ENCODE results near the gene ATP6V1G3.

ATP6V1G3 gene

DNA sequence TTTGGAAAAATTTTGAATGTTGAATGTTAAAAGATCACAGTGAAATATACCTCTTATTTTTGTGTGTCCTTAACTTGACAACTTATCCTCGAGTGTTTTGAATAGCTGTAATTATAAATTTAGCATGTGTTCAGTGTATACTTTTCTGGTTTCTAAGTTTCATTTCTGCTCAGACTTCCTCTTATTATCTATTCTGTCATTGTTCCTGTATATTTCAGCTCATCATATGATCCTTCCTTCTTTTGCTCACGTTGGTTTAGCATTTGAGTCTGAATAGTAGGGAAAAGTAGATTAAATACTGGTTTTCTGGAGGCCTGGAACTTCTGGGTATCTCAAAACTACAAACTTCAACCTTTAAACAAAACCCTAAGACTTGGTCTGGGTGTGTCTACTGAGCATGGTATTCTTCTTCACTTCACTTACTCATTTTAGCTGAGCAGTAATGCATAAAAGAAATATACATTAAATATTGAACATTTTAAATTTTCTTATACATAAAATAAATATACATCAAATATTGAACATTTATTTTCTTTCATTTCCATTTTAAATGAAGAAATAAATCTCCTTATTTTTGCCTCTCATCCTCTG, 3.3 kb upstream of the ATP6V1G3 start:
- DNase-seq (ENCODE audit: low read depth in 3 of 3, low spot score in 1 of 3), result no peak

DNA sequence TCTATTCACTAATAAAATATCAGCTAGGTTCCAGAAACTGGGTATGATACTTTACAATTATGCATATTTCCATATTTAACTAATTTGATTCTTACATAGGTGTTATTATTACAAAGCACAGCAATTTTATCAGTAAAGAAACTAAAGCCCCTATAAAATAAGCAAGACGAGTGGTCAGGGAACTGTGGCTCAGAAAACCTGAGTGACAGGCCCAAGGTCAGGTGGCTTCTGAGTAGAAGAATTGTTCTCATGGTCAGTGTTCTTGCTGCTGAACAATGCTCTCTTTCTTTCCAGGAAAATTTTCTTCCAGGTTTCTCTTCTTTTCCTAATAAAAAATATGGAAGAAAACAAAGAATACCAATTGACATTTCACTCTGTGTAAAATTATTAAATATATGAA, 2.2 kb upstream of the ATP6V1G3 start:
- no peak for DNase-seq (ENCODE audit: low read depth in 3 of 3, low spot score in 1 of 3)

DNA sequence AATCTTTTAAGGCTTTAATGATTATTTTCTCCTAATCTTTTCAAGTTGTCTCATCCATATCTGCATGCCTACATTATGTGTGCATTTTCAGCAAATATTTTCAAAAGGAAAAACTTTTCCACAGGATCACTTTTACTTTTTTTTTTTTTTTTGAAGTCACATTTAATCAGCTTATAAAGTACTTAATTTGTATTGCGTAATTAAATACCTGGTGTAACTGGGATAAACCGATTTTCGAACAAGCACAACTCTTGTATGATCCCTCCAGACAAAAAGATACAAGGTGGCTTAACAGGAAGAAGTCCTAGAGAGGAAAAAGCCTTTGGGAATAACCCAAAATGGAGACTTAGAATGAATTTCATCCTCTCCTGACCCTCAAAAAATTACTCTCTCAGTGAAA, 1.3 kb upstream of the ATP6V1G3 start:
- DNase-seq (ENCODE audit: low read depth in 3 of 3, low spot score in 1 of 3), result no peak

DNA sequence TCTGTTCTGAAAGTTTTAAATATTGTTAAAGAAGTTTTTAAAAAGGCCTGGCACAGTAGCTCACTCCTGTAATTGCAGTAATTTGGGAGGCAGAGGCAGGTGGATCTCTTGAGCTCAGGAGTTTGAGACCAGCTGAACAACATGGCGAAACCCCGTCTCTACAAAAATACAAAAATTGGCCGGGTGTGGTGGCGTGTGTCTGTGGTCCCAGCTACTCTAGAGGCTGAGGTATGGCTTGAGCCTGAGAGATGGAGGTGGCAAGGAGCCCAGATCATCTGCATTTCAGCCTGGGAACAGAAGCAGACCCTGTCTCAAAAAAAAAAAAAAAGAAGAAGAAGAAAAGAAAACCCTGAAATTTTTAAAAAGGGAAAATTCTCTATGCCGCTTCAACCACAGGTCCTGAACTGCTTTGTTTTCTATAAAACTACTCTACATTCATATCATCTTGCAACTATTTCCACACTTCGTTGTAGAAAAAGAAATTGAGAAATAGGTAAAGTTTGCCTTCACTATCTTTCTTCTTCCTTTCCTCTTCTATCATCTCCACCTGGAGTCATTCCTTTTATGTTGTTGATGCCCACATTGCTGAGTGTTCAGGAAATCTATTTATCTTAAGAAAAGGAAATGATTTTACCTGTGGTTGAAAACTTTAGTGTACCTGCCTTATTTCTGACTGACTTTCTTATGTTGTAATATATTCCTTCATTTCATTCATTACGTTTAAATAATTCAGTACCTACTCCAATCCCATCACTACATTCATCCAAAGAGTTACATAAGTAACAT, 1.7 kb downstream of the ATP6V1G3 start:
- DNase-seq (ENCODE audit: low read depth in 3 of 3, low spot score in 1 of 3), result no peak

DNA sequence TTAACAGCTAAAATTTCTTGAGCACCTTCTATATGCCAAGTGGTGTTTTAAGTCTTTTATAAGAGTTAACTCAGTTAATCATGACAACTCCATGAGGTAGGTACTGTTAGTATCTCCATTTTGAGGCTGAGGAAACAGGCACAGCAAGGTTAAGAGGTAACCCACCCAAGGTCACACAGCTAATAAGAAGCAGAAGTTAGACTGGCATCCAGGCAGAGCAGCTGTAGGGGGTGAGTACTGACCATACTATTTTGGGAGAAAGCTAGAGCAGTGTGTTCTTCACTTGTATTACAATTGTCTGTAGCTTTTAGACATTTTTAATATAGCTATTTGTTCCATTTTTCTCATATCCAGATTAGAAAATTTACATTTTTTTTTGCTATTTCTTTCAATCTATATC, 4.8 kb downstream of the ATP6V1G3 start:
- no peak for DNase-seq (ENCODE audit: low read depth in 3 of 3, low spot score in 1 of 3)

DNA sequence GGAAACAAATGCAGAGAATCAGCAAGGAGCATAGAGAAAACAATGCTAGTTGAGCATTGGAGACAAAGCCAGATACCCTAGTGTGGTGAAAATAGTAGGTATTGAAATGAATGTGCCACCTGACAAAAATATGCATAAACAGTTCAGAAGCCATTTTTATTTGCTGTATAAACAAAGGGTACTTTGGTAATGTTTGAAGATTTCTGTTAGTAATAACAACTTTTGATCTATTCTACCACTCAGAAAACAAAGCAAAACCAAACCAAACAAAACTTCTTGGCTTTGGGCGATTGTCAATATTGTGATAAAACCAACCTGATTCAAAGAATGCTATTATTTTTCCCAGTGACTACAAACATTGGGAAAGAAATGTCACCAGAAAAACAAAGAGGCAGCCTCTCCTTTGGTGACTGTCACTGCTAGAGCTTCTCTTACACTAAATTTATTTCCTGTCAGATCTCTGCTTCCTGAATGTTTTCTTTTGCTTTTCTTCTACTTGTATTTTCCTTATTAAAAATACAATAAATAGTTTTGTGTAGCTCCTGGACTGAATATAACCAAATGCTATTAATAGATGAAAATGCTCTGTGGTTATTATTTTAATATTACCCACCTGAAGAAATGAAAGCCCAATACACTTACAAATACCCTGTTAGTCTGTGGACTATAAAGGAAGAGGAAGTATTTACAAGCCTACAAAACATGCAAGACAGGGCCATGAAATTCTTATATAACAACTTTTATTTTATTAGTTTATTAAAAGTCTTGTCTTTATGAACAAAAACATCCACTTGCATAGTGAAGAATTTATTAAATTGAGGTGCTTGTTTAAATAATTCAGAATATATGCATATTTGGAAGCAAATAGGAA, 5.7 kb downstream of the ATP6V1G3 start:
- DNase-seq (ENCODE audit: low read depth in 3 of 3, low spot score in 1 of 3), result no peak

DNA sequence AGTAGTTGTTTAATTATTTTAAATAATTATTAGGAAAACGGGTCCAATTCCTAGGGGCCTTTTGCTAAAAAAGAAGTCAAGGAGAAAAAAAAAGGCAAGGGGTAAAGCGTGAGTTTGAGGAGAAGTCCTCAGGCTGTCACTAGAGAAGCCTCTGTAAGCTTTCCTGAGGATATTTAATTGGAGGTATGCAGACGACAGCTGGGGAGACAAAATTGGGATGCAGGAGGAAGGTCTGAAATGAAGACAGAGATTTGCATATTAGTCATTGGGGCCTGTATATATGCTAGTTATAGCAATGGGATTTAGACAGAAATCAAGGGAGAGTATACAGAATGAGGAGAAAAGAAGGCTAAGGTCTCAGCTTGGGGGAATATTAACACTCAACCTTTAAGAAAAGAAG, 8.6 kb downstream of the ATP6V1G3 start:
- no peak for DNase-seq (ENCODE audit: low read depth in 3 of 3, low spot score in 1 of 3)

DNA sequence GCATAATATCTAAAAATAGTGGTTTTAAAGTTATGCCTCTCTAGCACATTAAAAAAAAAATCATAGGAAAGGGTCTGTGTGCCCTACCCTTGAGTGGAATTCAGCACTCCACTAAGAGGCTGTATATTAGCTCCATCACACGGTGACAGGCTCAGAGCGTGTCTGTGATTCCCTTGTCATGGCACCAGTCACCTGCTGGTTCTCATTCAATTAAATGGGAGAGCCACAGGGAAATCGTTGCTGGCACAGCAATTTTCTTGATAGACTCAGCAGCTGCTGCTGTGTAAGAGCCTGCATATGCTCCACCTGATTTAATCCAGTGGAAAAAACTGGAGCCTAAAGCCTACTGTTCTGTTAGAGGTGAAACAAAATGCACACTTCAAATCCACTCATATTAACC, 9.5 kb downstream of the ATP6V1G3 start:
- DNase-seq (ENCODE audit: low read depth in 3 of 3, low spot score in 1 of 3), result no peak

DNA sequence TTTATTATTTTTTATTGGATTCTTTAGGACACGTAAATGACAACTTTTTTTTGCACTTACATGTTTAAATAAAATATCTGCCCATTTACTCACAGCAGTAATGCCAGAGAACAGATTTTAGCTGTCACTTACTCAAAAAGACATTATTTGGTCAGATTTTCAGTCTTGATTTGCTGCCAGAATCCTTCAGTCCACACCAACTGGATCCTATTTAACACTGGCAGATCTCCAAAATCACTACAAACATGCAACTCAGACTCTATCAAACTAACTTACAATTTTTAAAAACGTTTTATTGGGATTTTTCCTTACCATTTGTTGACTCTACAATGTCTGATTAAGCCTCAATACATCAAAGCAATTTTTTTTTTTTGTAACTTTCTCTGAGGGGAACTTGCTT, 11.1 kb downstream of the ATP6V1G3 start:
- no peak for DNase-seq (ENCODE audit: low read depth in 3 of 3, low spot score in 1 of 3)

DNA sequence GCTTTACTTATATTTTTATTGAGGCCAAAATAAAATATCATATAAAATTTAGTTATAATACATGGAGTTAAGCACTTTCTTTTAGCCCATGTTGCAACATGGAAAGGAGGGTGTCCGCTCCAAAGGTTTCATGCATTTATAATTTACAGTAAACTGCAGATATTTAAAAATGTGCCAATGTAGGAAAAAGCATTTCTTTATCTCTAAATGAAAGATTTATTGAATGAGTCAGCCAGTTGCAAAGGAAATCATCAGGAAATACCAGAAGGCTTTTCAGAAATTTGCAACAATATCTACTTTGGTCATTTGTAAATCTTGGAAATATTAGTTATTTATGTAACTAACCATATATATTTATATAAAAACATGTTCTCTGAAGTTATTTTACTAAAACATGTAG, 12.1 kb downstream of the ATP6V1G3 start:
- DNase-seq (ENCODE audit: low read depth in 3 of 3, low spot score in 1 of 3), result no peak

DNA sequence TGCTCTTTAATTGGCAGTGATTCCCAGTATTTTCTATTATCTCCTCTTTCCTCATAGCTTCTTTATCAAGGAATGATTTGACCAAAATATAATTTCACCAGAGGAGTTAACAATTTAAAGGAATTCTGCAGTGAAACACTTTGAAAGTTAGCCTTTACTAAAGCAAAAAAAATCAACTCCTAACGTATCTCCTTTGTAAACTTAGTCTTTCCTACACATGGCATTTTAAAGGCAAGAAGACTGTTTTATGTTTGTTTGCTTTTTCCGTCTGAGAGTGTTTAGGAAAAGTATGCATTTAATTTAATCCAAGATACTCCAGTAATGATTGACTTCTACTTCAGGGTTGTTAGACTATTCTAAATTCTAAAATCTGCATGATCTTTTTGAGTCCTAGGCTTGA, 15.9 kb downstream of the ATP6V1G3 start:
- DNase-seq (ENCODE audit: low read depth in 3 of 3, low spot score in 1 of 3), result no peak

DNA sequence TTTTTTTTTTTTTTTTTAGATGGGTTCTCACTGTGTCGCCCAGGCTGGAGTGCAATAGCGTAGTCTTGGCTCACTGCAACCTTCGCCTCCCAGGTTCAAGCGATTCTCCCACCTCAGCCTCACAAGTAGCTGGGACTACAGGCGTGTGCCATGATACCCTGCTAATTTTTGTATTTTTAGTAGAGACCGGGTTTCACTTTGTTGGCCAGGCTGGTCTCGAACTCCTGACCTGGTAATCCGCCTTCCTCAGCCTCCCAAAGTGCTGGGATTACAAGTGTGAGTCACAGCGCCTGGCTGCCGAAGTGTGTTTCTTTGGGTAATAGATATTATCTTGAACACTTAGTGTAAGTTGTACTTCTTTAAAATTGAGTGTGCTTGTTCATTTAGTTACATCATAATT, 16.4 kb downstream of the ATP6V1G3 start:
- peak in 1 of 3 donors; percentile 13 for DNase-seq (ENCODE audit: low read depth in 3 of 3, low spot score in 1 of 3)

DNA sequence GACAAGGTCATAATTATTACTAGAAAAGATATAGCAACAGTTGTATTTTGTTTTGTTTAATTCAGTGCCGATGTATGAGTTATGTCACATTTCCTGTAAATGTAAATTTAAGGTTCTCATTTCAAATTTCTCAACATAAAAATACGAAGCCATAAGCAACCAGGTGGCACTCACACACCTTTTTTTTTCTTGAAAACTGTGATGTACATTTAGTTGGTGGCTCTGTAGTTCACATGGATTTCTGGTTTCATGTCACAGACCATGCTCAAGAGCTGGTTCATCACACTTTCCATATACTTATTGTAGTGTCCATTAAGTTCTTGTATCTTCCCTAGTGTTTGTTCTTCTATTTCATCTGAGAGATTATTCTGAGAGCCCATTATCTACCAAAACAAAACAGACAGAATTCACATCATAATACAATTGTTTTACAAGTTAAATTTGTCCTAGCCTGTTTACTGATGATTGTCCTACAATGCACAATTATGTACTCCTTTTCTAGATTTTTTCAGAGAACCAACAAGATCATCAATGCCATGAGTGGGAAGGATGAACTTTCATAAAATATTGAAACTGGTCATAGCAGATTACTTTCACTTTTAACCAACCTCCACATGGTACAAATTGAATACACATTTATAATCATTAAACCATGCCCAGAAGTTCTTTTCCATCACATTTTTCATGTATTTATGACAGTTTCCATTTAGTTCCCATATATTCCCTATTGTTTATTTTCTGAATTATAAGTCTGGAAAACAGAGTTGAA, 17.1 kb downstream of the ATP6V1G3 start:
- no peak for DNase-seq (ENCODE audit: low read depth in 3 of 3, low spot score in 1 of 3)

DNA sequence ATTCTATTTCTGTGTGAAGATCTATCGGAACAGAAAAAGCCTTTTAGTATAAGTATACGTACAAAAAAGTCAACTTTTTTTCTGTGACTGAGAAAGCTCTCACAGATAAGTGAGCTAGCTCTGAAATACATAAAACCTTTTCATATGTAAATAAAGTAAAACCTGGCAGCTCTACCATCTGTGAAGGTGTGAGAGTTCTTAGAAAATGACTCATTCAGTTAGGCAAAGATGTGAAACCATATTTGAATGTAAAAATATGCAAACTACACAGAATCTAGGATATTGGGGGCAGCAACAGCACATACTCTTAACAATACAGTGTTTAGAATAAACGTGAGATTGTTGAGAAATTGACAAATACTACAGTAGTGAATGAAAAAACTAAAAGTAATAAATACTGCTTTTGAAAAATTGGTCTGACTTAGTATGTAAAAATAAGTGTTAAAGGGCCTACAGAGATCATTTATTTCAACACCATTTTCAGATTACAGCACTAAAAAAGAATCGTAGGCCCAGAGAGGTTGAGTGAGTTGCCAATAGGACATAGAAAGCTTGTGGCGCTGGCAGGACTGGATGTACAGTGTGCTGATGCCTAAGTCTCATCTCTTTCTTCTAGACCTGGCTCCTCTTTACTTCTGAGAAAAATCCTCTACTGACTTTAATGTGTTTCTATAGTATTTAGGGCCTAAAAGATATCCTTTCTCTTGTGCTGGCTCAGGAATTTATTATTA, 19.8 kb downstream of the ATP6V1G3 start:
- DNase-seq (ENCODE audit: low read depth in 3 of 3, low spot score in 1 of 3), result no peak

DNA sequence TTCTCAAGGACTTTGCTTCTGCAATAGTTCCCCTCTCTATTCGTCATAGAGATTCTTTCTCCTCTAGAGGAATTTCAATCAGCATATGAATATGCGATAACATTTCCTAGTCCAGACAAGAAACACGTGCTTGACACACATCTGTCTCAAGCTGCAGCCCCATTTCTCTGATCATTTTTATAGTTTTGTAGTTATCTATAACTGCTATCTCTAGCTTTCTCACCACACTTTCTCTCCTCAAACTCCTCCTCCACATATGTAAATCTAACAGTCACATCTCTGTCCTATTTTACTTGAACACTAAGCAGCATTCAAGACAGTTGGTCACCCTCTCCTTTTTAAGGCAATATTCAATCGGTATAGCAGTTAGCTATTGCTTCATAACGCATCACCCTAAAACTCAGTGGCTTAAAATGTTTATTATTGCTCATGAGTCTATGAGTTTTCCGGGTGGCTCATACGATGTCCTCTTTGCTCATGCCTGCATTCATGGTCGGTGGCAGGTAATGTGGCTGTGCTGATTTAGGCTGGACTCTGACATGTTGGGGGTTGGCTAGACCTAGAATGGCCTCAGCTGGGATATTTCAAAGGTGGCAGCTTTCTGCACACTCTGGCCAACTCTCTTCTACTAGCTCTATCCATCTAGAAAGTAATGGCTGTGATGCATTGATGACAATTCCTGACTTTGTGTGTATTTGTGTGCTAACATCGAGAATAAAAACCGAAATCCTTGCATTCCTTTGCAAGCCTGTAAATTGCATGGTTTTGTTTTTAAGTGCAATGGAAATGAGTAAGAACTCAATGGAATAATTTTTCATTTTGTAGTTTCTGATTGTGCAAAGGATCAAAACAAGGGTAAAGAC, 20.6 kb downstream of the ATP6V1G3 start:
- no peak for DNase-seq (ENCODE audit: low read depth in 3 of 3, low spot score in 1 of 3)

DNA sequence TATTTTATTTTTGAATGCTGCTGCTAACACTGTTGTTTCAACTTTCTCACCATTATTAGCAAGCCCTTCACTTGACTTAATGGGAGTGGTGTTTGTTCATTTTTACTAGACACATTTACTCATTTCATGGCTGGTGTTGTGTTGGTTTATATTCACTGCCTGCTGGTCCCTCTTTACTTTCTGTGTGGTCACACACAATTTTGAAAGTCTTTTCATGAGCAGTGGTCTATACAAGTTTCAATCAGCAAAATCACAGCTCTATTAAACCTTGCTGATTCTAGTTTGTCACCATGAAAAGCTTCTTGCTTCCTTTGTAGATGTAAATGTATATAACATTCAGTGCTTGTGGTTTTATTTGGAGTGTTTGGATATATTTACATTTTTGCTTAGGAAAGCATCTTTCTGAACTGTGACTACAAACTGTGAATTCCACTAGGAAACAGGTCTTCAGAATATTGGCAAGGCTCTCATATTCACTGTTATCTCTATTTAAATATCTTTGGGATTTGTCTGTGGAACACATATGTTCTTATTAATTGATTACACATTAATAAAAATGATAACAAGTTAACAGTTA, 22.8 kb downstream of the ATP6V1G3 start:
- no peak for DNase-seq (ENCODE audit: low read depth in 3 of 3, low spot score in 1 of 3)

DNA sequence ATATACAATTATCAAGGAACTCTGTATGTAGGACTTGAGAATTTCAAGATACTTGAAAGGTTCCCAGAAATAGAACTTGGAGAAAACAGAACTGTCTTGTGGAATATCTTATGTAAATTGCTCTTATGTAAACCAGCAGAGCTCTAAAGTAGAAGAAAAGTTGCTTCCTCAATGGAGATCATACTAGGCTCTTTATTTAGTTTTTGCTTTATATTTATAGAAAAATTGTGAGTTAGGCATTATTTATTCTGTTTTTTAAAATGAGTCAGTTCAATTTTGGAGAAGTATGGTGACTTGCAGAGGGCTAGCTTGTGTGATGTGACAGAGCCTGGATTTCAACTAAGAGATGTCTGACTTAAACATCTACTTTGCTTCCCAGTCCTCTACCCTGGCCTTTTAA, 40.4 kb downstream of the ATP6V1G3 start:
- no peak for DNase-seq (ENCODE audit: low read depth in 3 of 3, low spot score in 1 of 3)

DNA sequence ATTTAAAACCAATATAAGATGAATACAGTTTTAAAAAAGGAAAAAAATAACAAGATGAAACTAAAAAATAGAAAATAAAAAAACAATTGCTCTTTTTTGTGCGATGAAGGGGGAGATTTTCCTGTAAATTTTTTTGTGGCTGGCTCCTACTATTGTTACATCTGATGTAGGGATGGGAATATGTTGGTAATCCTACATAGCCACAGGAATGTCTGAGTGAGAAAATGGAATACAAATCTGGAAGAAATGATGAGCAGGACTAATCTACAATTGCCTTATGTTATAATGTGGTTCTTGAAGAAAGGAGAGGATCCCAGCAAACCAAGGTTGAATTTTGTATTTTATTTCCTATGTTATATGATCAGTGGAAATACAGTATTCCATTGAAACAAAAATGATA, 40.9 kb downstream of the ATP6V1G3 start:
- DNase-seq (ENCODE audit: low read depth in 3 of 3, low spot score in 1 of 3), result no peak

DNA sequence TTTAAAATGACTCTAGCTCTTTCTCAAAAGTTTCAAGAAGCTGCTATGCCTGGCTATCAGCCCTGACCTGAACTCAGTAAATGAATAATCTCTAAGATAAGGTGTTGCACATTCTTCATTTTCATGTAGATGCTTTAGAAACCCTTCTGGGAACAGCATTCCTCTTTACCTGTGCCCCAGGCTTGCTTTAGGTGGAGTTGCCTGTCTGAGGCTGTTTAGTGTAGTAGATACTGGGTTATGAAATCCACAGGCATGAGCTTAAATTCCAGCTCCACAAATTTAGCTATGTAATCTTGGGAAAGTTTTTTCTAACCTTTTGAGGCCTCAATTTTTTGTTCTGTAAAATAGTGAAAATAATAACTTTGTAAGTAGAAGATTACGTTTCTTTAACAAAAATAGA, 41.6 kb downstream of the ATP6V1G3 start:
- DNase-seq (ENCODE audit: low read depth in 3 of 3, low spot score in 1 of 3), result no peak

DNA sequence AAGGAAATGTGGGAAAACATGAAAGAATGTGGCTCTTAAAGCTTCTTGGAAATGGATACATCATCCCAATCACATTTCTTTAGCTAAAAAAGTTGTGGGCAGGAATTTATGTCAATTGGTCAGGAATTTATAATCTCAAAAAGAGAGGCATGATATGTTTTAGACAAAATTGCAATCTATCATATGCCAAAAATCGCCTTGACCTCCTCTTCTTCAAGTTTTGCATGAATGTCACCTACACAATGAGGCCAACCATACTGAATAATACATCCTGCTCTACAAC, 42.4 kb downstream of the ATP6V1G3 start:
- DNase-seq (ENCODE audit: low read depth in 3 of 3, low spot score in 1 of 3), result no peak

Measured in stimulated activated CD4-positive, alpha-beta T cell treated with anti-CD3 and anti-CD28 coated beads, TNF-alpha, amount 100 ng/mL, for 1 hour (primary cell).